ENCODE results near the gene EWSR1.

Gene EWSR1

DNA sequence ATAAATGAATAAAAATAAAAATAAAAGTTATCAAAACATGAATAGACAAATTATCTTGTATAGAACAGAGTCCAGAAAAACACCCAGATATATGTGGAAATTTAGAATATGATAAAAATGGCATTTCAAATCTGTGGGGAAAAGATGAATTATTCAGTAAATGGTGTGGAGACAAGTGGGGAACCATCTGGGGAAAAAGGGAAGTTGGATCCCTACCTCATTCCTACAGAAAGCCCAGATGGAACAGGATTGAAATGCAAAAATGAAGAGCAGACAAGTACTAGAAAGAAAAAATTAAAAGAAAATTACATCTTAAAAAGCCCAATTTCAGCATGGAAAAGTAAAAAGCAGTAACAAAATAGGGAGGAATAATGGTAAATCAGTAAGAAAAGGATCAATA, 55.6 kb downstream of the EWSR1 start:
- no peak for DNase-seq

GRCh38 chr22:29325356-29325755, 57.3 kb downstream of the EWSR1 start:
- DNase-seq = no peak

DNA sequence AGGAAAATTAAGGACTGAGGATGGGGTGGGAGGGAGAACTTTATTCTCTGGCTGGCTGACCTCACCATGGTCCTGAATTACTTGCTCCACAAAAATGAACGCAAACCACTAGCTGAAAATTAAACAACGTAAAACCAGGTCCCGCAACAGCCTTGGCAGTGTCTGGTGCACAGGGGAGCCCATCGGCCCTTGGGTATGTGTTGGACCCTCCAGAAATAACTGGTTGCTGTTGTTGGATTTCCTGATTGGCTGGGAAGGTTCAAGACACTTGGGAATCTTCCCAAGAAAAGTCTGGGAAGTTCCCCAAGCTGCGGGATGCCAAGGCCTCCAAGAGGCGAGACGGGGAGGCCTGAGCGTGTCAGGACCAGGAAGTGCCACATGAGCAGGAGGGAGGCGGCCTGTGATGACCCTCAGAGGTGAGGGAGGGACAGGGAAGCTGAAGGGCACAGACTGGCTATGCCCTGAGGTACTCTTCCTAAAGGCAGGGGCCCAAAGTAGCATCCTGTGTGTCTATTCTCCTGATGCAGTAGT, 57.8 kb downstream of the EWSR1 start:
- no peak for DNase-seq

DNA sequence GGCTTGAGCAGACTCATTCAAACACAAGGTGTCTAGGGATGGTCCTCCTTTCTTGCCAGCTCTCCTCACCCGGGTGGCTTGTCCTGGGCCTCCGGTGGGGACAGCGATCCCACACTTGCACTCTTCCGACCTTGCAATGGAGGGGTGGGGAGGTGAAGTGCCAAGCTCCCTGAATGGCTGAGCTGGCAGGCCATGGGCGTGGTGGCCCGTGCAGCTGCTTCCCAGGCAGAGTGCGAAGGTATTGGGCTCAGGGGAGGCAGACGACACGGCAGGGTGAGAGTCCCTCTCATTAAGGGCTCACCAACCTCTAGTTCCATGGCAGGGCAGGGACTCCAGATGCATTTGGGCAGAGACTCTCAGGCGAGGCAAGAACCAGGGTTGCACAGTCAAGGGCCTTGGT, 58.4 kb downstream of the EWSR1 start:
- DNase-seq = no peak

DNA sequence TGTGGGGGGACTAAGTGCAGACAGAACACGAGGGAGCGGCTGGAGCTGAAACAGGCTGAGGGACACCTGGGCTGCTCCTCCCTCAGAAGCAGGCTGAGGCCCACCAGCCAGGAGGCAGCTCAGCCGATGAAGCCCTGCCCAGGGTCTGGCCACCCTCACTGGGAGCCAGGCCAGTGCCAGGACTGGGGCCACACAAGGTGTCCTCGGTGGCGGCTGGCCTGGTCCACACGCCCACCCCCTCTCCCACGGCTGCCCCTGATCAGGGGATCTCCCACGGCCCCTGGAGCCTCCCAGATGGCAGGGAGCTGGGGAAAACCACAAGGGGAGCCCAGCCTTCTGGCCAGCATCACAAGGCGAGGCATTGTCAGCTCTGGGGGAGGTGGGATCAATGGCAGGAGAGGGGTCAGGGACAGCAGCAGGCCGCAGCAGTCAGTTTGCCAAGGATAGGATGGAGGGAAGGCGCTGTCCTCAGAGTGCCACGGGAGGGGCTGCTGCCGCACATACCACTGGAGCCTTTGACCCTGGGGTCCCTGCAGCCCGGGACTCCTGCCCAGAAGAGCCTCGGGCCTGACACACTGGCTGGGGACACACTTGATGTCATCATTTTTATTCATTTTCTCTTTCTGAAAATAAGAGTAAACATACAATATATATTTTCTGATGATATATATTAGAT, 59.2 kb downstream of the EWSR1 start:
- no peak for DNase-seq

GRCh38 chr22:29328055-29328454, 60.0 kb downstream of the EWSR1 start:
- no peak for DNase-seq

GRCh38 chr22:29328566-29329500, 60.8 kb downstream of the EWSR1 start:
- DNase-seq = no peak

DNA sequence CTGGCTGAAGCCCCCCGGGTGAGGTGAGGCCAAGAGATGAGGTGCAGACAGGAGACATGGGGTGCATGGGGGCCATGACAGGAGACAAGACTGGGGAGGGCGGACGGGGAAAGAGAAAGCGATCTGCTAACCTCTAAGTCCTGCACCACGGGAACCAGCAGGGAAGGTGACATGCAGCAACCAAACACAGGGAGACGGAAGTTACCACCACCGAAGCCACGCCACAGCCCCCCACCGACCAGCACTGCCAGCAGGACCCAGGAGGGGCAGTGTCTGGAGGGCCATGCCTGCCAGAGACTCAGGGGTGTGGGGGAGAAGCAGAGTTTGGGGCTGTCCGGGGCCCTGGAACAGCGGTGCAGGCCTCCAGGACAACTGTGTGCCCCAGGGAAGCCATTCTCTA, 61.5 kb downstream of the EWSR1 start:
- DNase-seq = no peak

DNA sequence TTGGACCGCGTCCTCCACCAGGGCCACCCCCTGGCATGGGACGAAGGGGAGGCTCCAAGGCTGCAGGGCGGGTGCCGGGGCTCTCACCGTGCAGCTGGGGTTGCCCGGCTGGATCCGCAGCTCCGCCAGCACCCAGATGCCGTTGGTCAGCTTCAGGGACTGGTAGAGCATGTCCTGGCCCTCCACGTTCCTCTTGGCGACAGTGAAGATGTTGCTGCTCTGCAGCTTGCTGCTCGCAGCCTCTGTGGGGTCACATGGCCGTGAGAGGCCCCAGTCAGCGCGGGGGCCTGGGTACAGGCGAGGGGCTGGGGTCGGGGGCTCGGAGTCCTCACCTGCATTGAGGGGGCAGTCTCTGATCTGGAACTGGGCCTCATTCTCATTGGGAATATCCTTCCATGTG, 62.2 kb downstream of the EWSR1 start:
- no peak for DNase-seq

DNA sequence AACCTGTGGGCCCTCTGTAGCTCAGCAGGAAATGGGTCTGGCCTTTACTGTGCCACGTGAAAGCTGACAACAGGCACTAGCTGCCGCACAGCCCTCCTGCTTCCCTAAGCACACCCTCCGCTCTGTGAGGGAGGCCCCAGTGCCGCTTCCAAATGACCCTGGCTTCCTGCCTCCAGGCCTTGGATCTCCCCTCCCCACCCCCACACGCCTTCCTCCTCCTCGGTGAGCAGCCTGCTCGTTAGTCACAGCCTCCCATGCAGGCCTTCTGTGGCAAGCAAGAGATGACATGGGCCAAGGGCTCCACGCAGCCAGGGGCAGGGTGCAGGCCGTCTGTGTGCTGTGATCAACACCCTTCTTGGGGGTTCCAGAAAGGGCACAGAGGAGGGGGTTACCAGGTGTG, 62.7 kb downstream of the EWSR1 start:
- DNase-seq = no peak

DNA sequence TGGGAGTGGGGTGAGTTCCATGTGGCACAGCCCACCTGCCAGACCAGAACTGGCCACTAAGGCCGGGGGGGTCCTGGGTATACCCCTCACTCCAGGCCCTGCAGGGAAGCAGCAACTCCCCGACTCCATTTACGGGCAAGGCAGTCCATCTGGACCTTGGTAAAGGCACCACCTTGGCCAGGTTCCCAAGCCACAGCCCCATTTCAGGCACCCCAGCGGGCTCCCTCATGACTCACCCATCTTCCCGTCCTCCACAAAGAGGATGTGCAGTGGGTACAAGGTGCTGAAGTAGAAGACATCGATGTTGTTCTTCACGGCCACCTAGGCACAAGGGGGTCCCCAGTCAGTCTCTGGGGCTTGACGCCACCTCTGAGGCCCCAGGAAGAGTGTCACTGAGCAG, 63.1 kb downstream of the EWSR1 start:
- no peak for DNase-seq

GRCh38 chr22:29331658-29332300, 63.7 kb downstream of the EWSR1 start:
- DNase-seq = no peak

- no peak for DNase-seq
These were observed 64.9 kb downstream of the EWSR1 start for GRCh38 chr22:29332886-29333496.

DNA sequence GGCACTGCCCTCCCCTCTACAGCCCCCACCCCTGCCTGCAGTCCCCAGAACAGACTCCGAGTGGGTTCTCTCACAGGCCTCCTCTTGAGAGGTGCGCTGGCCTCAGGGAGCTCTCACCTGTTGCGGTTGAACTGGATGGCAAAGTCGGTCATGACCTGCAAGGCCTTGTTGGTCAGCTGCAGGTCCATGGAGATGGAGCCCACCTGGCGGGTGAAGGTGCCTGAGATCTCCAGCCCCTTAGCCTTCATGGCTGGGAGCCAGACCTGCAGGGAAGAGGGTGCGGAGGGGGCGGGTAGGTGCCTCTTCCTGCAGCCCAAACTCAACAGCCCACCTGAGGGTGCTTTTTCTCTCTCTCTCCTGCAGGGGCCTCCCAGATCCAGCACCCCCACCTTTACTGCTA, 66.1 kb downstream of the EWSR1 start:
- DNase-seq = no peak

- DNase-seq = no peak
These were observed 66.8 kb downstream of the EWSR1 start for GRCh38 chr22:29334696-29335344.

GRCh38 chr22:29335656-29336055, 67.6 kb downstream of the EWSR1 start:
- no peak for DNase-seq

DNA sequence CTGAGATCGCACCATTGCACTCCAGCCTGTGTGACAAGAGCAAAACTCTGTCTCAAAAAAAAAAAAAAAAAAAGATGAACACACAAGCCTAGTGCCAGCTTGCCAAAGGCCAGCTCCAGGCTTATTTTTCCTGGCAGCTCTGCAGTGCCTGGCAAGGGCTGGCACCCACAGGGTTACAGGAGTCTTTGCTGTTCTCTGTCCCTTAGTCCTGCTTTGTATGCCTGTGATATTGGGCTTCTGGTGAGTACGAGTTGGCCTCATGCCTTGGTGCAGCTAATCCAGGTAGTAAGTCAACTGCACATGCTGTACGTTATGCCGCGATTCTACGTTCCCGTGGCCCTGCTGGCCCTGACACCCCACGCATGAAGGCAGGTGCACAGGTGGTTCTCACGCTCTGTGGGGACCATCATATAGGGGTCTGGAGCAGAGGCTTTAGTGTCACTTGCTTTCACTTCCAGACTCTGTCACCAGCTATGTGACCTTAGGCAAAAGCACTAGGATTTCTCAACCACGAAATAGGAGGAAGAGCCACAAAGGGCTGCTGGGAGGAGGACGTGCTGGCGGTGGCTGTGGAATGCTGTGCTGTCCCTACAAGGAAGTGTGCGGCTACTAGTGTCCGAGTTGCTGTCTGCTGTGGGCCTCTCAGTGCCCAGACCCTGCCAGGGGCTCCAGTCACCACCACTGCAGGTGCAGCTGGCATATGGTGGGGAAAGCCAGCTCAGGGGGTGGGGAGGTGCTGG, 68.9 kb downstream of the EWSR1 start:
- DNase-seq = no peak

DNA sequence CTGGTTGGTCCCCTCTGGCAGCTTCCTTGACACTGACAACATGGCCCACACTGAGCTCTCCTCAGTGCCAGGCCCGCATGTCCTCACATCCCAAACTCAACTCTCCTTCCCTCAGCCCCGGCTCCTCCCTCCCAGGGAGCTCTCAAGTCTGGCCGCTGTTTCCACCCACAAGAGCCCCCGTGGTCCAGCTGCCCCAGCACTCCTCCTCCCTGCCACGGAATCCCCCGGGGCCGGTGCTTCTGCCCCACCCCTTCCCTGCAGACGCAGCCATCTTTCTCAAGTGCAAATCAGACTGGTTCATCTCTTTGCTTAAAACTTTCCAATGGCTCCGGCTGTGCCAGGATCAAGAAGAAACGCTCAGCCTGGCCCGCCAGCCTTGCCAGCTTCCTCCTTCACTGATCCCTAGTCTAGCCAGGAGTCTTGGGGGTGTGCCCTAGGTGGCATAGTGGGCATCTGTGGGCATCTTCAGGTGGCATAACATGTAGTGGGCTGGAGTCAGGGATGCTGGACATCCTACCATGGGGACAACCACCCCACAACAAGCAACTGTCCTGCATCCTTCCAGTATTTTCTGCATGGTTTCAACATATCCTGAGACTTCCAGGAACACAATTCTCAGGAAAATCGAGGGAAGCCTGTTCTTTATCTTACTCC, 69.7 kb downstream of the EWSR1 start:
- DNase-seq = no peak

- no peak for DNase-seq
These were observed 70.3 kb downstream of the EWSR1 start for GRCh38 chr22:29338398-29338797.

GRCh38 chr22:29339381-29340235, 71.5 kb downstream of the EWSR1 start:
- no peak for DNase-seq

Data from activated CD4-positive, CD25-positive, alpha-beta regulatory T cell treated with anti-CD3 and anti-CD28 coated beads, Interleukin-2, amount 50 U/mL, for 72 hours (primary cell).